GM19395 (cell line): ENCODE measurements around the gene MUC5AC.

Experiments
- ATAC-seq: cut with Tn5 transposase; IDR thresholded peaks from one replicate; pipeline ENCODE4 v1.9.1; 2021; ENCODE audit warnings: mild to moderate bottlenecking, moderate library complexity; ENCODE audit not compliant: unreplicated experiment

MUC5AC gene

GRCh38 chr11:1195682-1196515 is 38.1 kb downstream of the MUC5AC start:
- ATAC-seq: no peak

- no peak for ATAC-seq
Observed at GRCh38 chr11:1196516-1197391, 39.0 kb downstream of the MUC5AC start.

- no peak for ATAC-seq
Observed at GRCh38 chr11:1197431-1197885, 39.7 kb downstream of the MUC5AC start.

- ATAC-seq: no peak
Observed at GRCh38 chr11:1197886-1198560, 40.3 kb downstream of the MUC5AC start.

GRCh38 chr11:1198561-1199240 is 40.9 kb downstream of the MUC5AC start:
- ATAC-seq: no peak

GRCh38 chr11:1199241-1199750 is 41.5 kb downstream of the MUC5AC start:
- no peak for ATAC-seq

GRCh38 chr11:1199751-1200610 is 42.2 kb downstream of the MUC5AC start:
- ATAC-seq: no peak

- ATAC-seq: no peak
Observed at GRCh38 chr11:1200611-1201191, 42.9 kb downstream of the MUC5AC start.

- ATAC-seq: no peak
Observed at GRCh38 chr11:1201395-1202153, 43.8 kb downstream of the MUC5AC start.

GRCh38 chr11:1202154-1202775 is 44.5 kb downstream of the MUC5AC start:
- ATAC-seq: no peak

GRCh38 chr11:1202776-1203504 is 45.2 kb downstream of the MUC5AC start:
- no peak for ATAC-seq

- ATAC-seq: no peak
Observed at GRCh38 chr11:1203505-1204271, 45.9 kb downstream of the MUC5AC start.

- ATAC-seq: no peak
Observed at GRCh38 chr11:1204381-1205101, 46.8 kb downstream of the MUC5AC start.

- no peak for ATAC-seq
Observed at GRCh38 chr11:1205121-1205986, 47.6 kb downstream of the MUC5AC start.

GRCh38 chr11:1205987-1206331 is 48.2 kb downstream of the MUC5AC start:
- ATAC-seq: no peak
